ENCODE data around the gene EPS15. TPM values are rescaled to one million over a fixed set of nuclear protein-coding genes. Genes with fewer than 3 reads are reported as not detected.

Gene EPS15
- polyA plus RNA-seq, 1 of the 3 experiments (the other 2 are of a cell fraction), result 17.0 TPM

DNA sequence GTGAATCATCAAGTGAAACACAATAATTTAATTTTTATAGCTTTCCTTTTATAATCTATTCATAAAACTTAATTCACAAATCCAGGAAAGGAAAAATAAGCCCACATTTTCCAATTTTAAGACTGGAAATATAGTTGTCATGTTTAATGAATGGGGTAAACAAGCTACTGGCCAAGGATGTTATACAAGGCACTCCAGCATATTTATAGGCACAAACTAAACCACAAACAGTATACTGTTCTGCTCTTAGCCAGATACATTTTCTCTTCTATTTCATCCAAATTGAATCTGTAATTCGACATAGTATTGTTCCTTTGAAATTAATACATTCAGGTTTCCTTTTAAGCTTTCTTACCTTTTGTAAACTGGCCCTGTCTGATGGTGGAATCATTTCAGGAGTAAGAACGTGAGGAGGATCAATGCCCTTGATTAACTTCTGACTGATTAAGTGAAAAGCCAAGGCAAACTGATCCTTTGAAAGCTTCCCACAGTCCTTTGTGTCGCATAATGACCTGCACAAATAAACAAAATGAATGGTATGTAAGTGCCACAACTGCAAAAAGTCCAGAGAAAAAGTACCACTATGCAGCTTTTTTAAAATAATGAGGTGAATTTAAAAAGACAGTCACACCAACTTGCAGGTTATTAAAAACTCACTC is 74.4 kb downstream of the EPS15 start:
- CTCF ChIA-PET, result interaction anchor here (0.7 to 2.4 kb wide), 3 partner anchors 19 to 41 kb away, joined by 3 to 7 read pairs (median 4); no protein-coding TSS in a partner anchor

More for the DNA sequence above, 74.4 kb downstream of the EPS15 start:
- Histone ChIP-seq H2AFZ (ENCODE audit: low read depth) (no peak overlapping the region), H3K36me3 (replicated peaks in 1 of 2; ENCODE audit: control insufficient read depth in 1 of 2, insufficient read depth in 2 of 2, low read length in 1 of 2) (peaks cover 27 to 54% of the 10 kb centered on the region in 2 experiments), H3K4me3 (ENCODE audit: low read depth in 2 of 2, low read length in 1 of 2) (no peak overlapping the region), H3K4me1 (ENCODE audit: control insufficient read depth in 1 of 2, insufficient read depth in 2 of 2, low read depth in 1 of 2, low read length in 1 of 2) (peaks cover 0 to 30% of the 10 kb centered on the region in 2 experiments; a peak in 2 of 4 replicates), H3K9me3 (no peaks in the 10 kb centered on the region), H3K79me2 (ENCODE audit: insufficient read depth) (no peaks in the 10 kb centered on the region), H3K9me2 (no peaks in the 10 kb centered on the region), H3K9ac (no peak overlapping the region), H4K20me1 (ENCODE audit: insufficient read depth) (no peaks in the 10 kb centered on the region), H3F3A (replicated peaks; ENCODE audit: insufficient read depth) (peaks cover 13% of the 10 kb centered on the region), H3K4me2 (no peak overlapping the region), H3K27me3 (ENCODE audit: insufficient read depth) (no peaks in the 10 kb centered on the region), H3K27ac (ENCODE audit: low read depth in 2 of 2, low read length in 1 of 2) (peak overlapping the region in 1 of 2 experiments; percentile 26; a peak in 2 of 4 replicates)
- TF ChIP-seq RXRA (IDR thresholded peaks at IDR 0.05; ENCODE audit: borderline replicate concordance, low read depth) (no peak), EZH2phosphoT487 (IDR thresholded peaks at IDR 0.05; ENCODE audit: borderline replicate concordance, low read depth) (no peak), TEAD4 (IDR thresholded peaks at IDR 0.05; ENCODE audit: borderline replicate concordance, insufficient read depth) (no peak), GABPA (IDR thresholded peaks at IDR 0.05; ENCODE audit: low read depth) (no peak), EP300 (IDR thresholded peaks at IDR 0.05; ENCODE audit: borderline replicate concordance in 1 of 2, low read depth in 1 of 2, low read length in 1 of 2) (no peak), FOXM1 (IDR thresholded peaks at IDR 0.05; ENCODE audit: low read depth) (no peak), MXI1 (IDR thresholded peaks at IDR 0.05; ENCODE audit: low read depth, low read length) (no peak), RAD21 (IDR thresholded peaks at IDR 0.05; ENCODE audit: low read length) (no peak), NFIC (IDR thresholded peaks at IDR 0.05; ENCODE audit: borderline replicate concordance) (no peak), NRF1 (IDR thresholded peaks at IDR 0.05; ENCODE audit: low read depth, low read length) (no peak), SMC3 (IDR thresholded peaks at IDR 0.05; ENCODE audit: low read depth, low read length) (no peak), GATA2 (CRISPR knock-in tag; IDR thresholded peaks at IDR 0.05) (no peak), FOXJ3 (CRISPR knock-in tag; IDR thresholded peaks at IDR 0.05) (no peak), CHD2 (IDR thresholded peaks at IDR 0.05; ENCODE audit: low read length, partially characterized antibody) (no peak), SIN3A (IDR thresholded peaks at IDR 0.05; ENCODE audit: borderline replicate concordance, low read depth, low read length) (no peak)
- TF ChIP-seq, protein P1, sequence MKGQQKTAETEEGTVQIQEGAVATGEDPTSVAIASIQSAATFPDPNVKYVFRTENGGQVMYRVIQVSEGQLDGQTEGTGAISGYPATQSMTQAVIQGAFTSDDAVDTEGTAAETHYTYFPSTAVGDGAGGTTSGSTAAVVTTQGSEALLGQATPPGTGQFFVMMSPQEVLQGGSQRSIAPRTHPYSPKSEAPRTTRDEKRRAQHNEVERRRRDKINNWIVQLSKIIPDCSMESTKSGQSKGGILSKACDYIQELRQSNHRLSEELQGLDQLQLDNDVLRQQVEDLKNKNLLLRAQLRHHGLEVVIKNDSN (IDR thresholded peaks at IDR 0.05; ENCODE audit: borderline replicate concordance, low read depth), result no peak
- TF ChIP-seq, protein P2, sequence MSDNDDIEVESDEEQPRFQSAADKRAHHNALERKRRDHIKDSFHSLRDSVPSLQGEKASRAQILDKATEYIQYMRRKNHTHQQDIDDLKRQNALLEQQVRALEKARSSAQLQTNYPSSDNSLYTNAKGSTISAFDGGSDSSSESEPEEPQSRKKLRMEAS (IDR thresholded peaks at IDR 0.05; ENCODE audit: low read depth), result no peak
- TF ChIP-seq, protein P3, sequence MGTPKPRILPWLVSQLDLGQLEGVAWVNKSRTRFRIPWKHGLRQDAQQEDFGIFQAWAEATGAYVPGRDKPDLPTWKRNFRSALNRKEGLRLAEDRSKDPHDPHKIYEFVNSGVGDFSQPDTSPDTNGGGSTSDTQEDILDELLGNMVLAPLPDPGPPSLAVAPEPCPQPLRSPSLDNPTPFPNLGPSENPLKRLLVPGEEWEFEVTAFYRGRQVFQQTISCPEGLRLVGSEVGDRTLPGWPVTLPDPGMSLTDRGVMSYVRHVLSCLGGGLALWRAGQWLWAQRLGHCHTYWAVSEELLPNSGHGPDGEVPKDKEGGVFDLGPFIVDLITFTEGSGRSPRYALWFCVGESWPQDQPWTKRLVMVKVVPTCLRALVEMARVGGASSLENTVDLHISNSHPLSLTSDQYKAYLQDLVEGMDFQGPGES (IDR thresholded peaks at IDR 0.05; ENCODE audit: low read depth, low read length), result no peak
- TF ChIP-seq, protein P4, sequence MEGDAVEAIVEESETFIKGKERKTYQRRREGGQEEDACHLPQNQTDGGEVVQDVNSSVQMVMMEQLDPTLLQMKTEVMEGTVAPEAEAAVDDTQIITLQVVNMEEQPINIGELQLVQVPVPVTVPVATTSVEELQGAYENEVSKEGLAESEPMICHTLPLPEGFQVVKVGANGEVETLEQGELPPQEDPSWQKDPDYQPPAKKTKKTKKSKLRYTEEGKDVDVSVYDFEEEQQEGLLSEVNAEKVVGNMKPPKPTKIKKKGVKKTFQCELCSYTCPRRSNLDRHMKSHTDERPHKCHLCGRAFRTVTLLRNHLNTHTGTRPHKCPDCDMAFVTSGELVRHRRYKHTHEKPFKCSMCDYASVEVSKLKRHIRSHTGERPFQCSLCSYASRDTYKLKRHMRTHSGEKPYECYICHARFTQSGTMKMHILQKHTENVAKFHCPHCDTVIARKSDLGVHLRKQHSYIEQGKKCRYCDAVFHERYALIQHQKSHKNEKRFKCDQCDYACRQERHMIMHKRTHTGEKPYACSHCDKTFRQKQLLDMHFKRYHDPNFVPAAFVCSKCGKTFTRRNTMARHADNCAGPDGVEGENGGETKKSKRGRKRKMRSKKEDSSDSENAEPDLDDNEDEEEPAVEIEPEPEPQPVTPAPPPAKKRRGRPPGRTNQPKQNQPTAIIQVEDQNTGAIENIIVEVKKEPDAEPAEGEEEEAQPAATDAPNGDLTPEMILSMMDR (IDR thresholded peaks at IDR 0.05), result no peak
- 91% methylated on average over 3 of the region's 3 CpGs for WGBS (ENCODE audit: low lambda C conversion rate)
- POLR2A ChIA-PET, result no interaction called here
- DNase-seq, result no peak

Measured in SK-N-SH (cell line).